ENCODE measurements around the gene DAB1.

The DAB1 gene

GRCh38 chr1:57024855-57025254 is 399.0 kb downstream of the DAB1 start:
- DNase-seq (ENCODE audit: low read depth in 2 of 2) = no peak

GRCh38 chr1:57024428-57024827 is 399.4 kb downstream of the DAB1 start:
- DNase-seq (ENCODE audit: low read depth in 2 of 2) = no peak

GRCh38 chr1:57020216-57020615 is 403.6 kb downstream of the DAB1 start:
- no peak for DNase-seq (ENCODE audit: low read depth in 2 of 2)

GRCh38 chr1:57019236-57019839 is 404.5 kb downstream of the DAB1 start:
- no peak for DNase-seq (ENCODE audit: low read depth in 2 of 2)

- DNase-seq (ENCODE audit: low read depth in 2 of 2) = no peak
Observed at GRCh38 chr1:57018119-57018518, 405.7 kb downstream of the DAB1 start.

GRCh38 chr1:57017717-57018116 is 406.1 kb downstream of the DAB1 start:
- DNase-seq (ENCODE audit: low read depth in 2 of 2) = no peak

GRCh38 chr1:57017200-57017599 is 406.7 kb downstream of the DAB1 start:
- no peak for DNase-seq (ENCODE audit: low read depth in 2 of 2)

GRCh38 chr1:57015071-57015470 is 408.8 kb downstream of the DAB1 start:
- DNase-seq (ENCODE audit: low read depth in 2 of 2) = no peak

- no peak for DNase-seq (ENCODE audit: low read depth in 2 of 2)
Observed at GRCh38 chr1:57013522-57013921, 410.3 kb downstream of the DAB1 start.

- no peak for DNase-seq (ENCODE audit: low read depth in 2 of 2)
Observed at GRCh38 chr1:57012315-57012714, 411.5 kb downstream of the DAB1 start.

GRCh38 chr1:57010511-57010910 is 413.3 kb downstream of the DAB1 start:
- DNase-seq (ENCODE audit: low read depth in 2 of 2) = no peak

GRCh38 chr1:57007948-57008347 is 415.9 kb downstream of the DAB1 start:
- no peak for DNase-seq (ENCODE audit: low read depth in 2 of 2)

GRCh38 chr1:57007472-57007871 is 416.4 kb downstream of the DAB1 start:
- DNase-seq (ENCODE audit: low read depth in 2 of 2) = no peak

GRCh38 chr1:57003398-57004139 is 420.3 kb downstream of the DAB1 start:
- peak; percentile 9 to 22 for DNase-seq (ENCODE audit: low read depth in 2 of 2)

- DNase-seq (ENCODE audit: low read depth in 2 of 2) = no peak
Observed at GRCh38 chr1:56995414-56996100, 428.3 kb downstream of the DAB1 start.

- DNase-seq (ENCODE audit: low read depth in 2 of 2) = no peak
Observed at GRCh38 chr1:56993475-56993874, 430.4 kb downstream of the DAB1 start.

GRCh38 chr1:56992318-56993125 is 431.3 kb downstream of the DAB1 start:
- DNase-seq (ENCODE audit: low read depth in 2 of 2) = no peak

GRCh38 chr1:56991576-56991975 is 432.3 kb downstream of the DAB1 start:
- no peak for DNase-seq (ENCODE audit: low read depth in 2 of 2)

GRCh38 chr1:56986397-56986796 is 437.5 kb downstream of the DAB1 start:
- no peak for DNase-seq (ENCODE audit: low read depth in 2 of 2)

- DNase-seq (ENCODE audit: low read depth in 2 of 2) = no peak
Observed at GRCh38 chr1:56985857-56986256, 438.0 kb downstream of the DAB1 start.

- no peak for DNase-seq (ENCODE audit: low read depth in 2 of 2)
Observed at GRCh38 chr1:56983484-56983883, 440.4 kb downstream of the DAB1 start.

Data from fibroblast of skin of left quadriceps (primary cell).